HG02884 (cell line): ENCODE results near the gene SH3BP1.

Source experiments
- ATAC-seq: cut with Tn5 transposase; IDR thresholded peaks from one replicate; pipeline ENCODE4 v1.9.1; 2021; ENCODE audit warnings: mild to moderate bottlenecking, moderate library complexity; ENCODE audit not compliant: unreplicated experiment

The SH3BP1 gene

GRCh38 chr22:37658133-37659065 is 18.9 kb downstream of the SH3BP1 start, which contains the start of gene PDXP:
TSS of gene PDXP (plus strand) at chr22:37658723. CDS start at chr22:37658783, 60 bp downstream.
- peak; percentile 75 for ATAC-seq

- ATAC-seq, result no peak
Measured at GRCh38 chr22:37659066-37659896, 19.8 kb downstream of the SH3BP1 start.

- no peak for ATAC-seq
Measured at GRCh38 chr22:37659897-37660708, 20.6 kb downstream of the SH3BP1 start.

GRCh38 chr22:37660709-37661045 is 21.2 kb downstream of the SH3BP1 start:
- ATAC-seq, result no peak

- ATAC-seq, result no peak
Measured at GRCh38 chr22:37661160-37661924, 21.9 kb downstream of the SH3BP1 start.

- no peak for ATAC-seq
Measured at GRCh38 chr22:37662039-37662438, 22.6 kb downstream of the SH3BP1 start.

- no peak for ATAC-seq
Measured at GRCh38 chr22:37663521-37664140, 24.2 kb downstream of the SH3BP1 start.

GRCh38 chr22:37664249-37665101 is 25.0 kb downstream of the SH3BP1 start:
- no peak for ATAC-seq

GRCh38 chr22:37665487-37665886 is 26.0 kb downstream of the SH3BP1 start:
- ATAC-seq, result no peak

- ATAC-seq, result no peak
Measured at GRCh38 chr22:37669586-37669985, 30.1 kb downstream of the SH3BP1 start.

- ATAC-seq, result no peak
Measured at GRCh38 chr22:37672206-37672919, 32.9 kb downstream of the SH3BP1 start.

GRCh38 chr22:37672920-37673455 is 33.5 kb downstream of the SH3BP1 start:
- ATAC-seq, result no peak

- ATAC-seq, result no peak
Measured at GRCh38 chr22:37674248-37674647, 34.8 kb downstream of the SH3BP1 start.

- ATAC-seq, result peak; percentile 45
Measured at GRCh38 chr22:37674951-37675929, 35.8 kb downstream of the SH3BP1 start, which contains the start of gene LGALS1. TSS of gene LGALS1 (plus strand) at chr22:37675636. CDS start at chr22:37675703, 67 bp downstream.

GRCh38 chr22:37675930-37676735 is 36.7 kb downstream of the SH3BP1 start:
- ATAC-seq, result peak; percentile 3
